ENCODE measurements around the gene UGT2B7.
"Not testable (repeated sequence)": the region's sequence is repeated elsewhere in the genome, so short reads cannot be mapped to it uniquely, and the experiment has no call there.

The UGT2B7 gene

GRCh38 chr4:69096810-69097209, 536 bp downstream of the UGT2B7 start:
- no peaks in the 10 kb centered on the region for H3K27me3 Mint-ChIP-seq

GRCh38 chr4:69098470-69098869, 2.2 kb downstream of the UGT2B7 start:
- no peak overlapping the region for H3K27ac Mint-ChIP-seq
- H3K27me3 Mint-ChIP-seq = no peaks in the 10 kb centered on the region
- peaks cover 0 to 2% of the 10 kb centered on the region in 2 donors for H3K9me3 Mint-ChIP-seq
- H3K4me1 Mint-ChIP-seq (ENCODE audit: low read depth in 2 of 2) = no peaks in the 10 kb centered on the region
- no peak for ATAC-seq (replicated peaks)
- no peak overlapping the region for H3K4me3 Mint-ChIP-seq
- H3K36me3 Mint-ChIP-seq (ENCODE audit: insufficient read depth) = no peaks in the 10 kb centered on the region
- no peak for DNase-seq

More at GRCh38 chr4:69096810-69097209, 536 bp downstream of the UGT2B7 start:
- H3K9me3 Mint-ChIP-seq = peaks cover 0 to 1% of the 10 kb centered on the region in 2 donors
- ATAC-seq (replicated peaks) = no peak
- no peak overlapping the region for H3K4me3 Mint-ChIP-seq
- DNase-seq = no peak
- no peak overlapping the region for H3K27ac Mint-ChIP-seq
- no peaks in the 10 kb centered on the region for H3K4me1 Mint-ChIP-seq (ENCODE audit: low read depth in 2 of 2)
- H3K36me3 Mint-ChIP-seq (ENCODE audit: insufficient read depth) = no peaks in the 10 kb centered on the region

GRCh38 chr4:69099910-69100309, 3.6 kb downstream of the UGT2B7 start:
- no peak for DNase-seq
- ATAC-seq (replicated peaks) = no peak
- H3K9me3 Mint-ChIP-seq = peaks cover 0 to 4% of the 10 kb centered on the region in 2 donors
- H3K4me3 Mint-ChIP-seq = no peak overlapping the region
- H3K4me1 Mint-ChIP-seq (ENCODE audit: low read depth in 2 of 2) = no peaks in the 10 kb centered on the region
- no peak overlapping the region for H3K27ac Mint-ChIP-seq
- H3K36me3 Mint-ChIP-seq (ENCODE audit: insufficient read depth) = no peaks in the 10 kb centered on the region
- no peaks in the 10 kb centered on the region for H3K27me3 Mint-ChIP-seq

- not testable (repeated sequence) for H3K36me3 Mint-ChIP-seq (ENCODE audit: insufficient read depth); H3K4me3 Mint-ChIP-seq; H3K4me1 Mint-ChIP-seq (ENCODE audit: low read depth in 2 of 2); H3K27me3 Mint-ChIP-seq; DNase-seq; H3K9me3 Mint-ChIP-seq; ATAC-seq (replicated peaks); H3K27ac Mint-ChIP-seq
These were observed 6.4 kb downstream of the UGT2B7 start for GRCh38 chr4:69102668-69103067.

GRCh38 chr4:69104719-69105275, 8.5 kb downstream of the UGT2B7 start:
- no peaks in the 10 kb centered on the region for H3K36me3 Mint-ChIP-seq (ENCODE audit: insufficient read depth)
- H3K27me3 Mint-ChIP-seq = no peaks in the 10 kb centered on the region
- DNase-seq = no peak
- H3K9me3 Mint-ChIP-seq = peaks cover 6 to 8% of the 10 kb centered on the region in 2 donors
- H3K27ac Mint-ChIP-seq = no peak overlapping the region
- ATAC-seq (replicated peaks) = no peak
- H3K4me1 Mint-ChIP-seq (ENCODE audit: low read depth in 2 of 2) = no peaks in the 10 kb centered on the region
- H3K4me3 Mint-ChIP-seq = no peak overlapping the region

- H3K4me3 Mint-ChIP-seq; H3K27ac Mint-ChIP-seq; H3K36me3 Mint-ChIP-seq (ENCODE audit: insufficient read depth); DNase-seq; ATAC-seq (replicated peaks); H3K9me3 Mint-ChIP-seq; H3K27me3 Mint-ChIP-seq; H3K4me1 Mint-ChIP-seq (ENCODE audit: low read depth in 2 of 2): not testable (repeated sequence)
These were observed 19.0 kb downstream of the UGT2B7 start for GRCh38 chr4:69115151-69115850.

- Mint-ChIP-seq H3K36me3 (ENCODE audit: insufficient read depth) (no peaks in the 10 kb centered on the region), H3K4me3 (no peak overlapping the region), H3K27ac (no peak overlapping the region), H3K27me3 (no peaks in the 10 kb centered on the region), H3K9me3 (peaks cover 2 to 8% of the 10 kb centered on the region in 2 donors), H3K4me1 (ENCODE audit: low read depth in 2 of 2) (no peaks in the 10 kb centered on the region)
- ATAC-seq (replicated peaks) (no peak), DNase-seq (no peak)
These were observed 19.6 kb downstream of the UGT2B7 start for GRCh38 chr4:69115851-69116213.

- DNase-seq = no peak
- Mint-ChIP-seq H3K4me1 (ENCODE audit: low read depth in 2 of 2) (no peaks in the 10 kb centered on the region), H3K4me3 (no peak overlapping the region), H3K27me3 (no peaks in the 10 kb centered on the region), H3K36me3 (ENCODE audit: insufficient read depth) (no peaks in the 10 kb centered on the region), H3K27ac (no peak overlapping the region), H3K9me3 (peaks cover 2 to 8% of the 10 kb centered on the region in 2 donors)
- no peak for ATAC-seq (replicated peaks)
These were observed 20.5 kb downstream of the UGT2B7 start for GRCh38 chr4:69116645-69117321.

- H3K27ac Mint-ChIP-seq = no peak overlapping the region
- peaks cover 0 to 8% of the 10 kb centered on the region in 2 donors for H3K9me3 Mint-ChIP-seq
- no peaks in the 10 kb centered on the region for H3K4me1 Mint-ChIP-seq (ENCODE audit: low read depth in 2 of 2)
- no peak for DNase-seq
- H3K36me3 Mint-ChIP-seq (ENCODE audit: insufficient read depth) = no peaks in the 10 kb centered on the region
- no peaks in the 10 kb centered on the region for H3K27me3 Mint-ChIP-seq
- no peak overlapping the region for H3K4me3 Mint-ChIP-seq
- ATAC-seq (replicated peaks) = no peak
These were observed 24.6 kb downstream of the UGT2B7 start for GRCh38 chr4:69120870-69121269.

- no peak for DNase-seq
- no peak overlapping the region for H3K27ac Mint-ChIP-seq
- no peak for ATAC-seq (replicated peaks)
- no peaks in the 10 kb centered on the region for H3K4me1 Mint-ChIP-seq (ENCODE audit: low read depth in 2 of 2)
- H3K9me3 Mint-ChIP-seq = no peaks in the 10 kb centered on the region
- H3K36me3 Mint-ChIP-seq (ENCODE audit: insufficient read depth) = no peaks in the 10 kb centered on the region
- no peak overlapping the region for H3K4me3 Mint-ChIP-seq
- H3K27me3 Mint-ChIP-seq = no peaks in the 10 kb centered on the region
These were observed 26.2 kb downstream of the UGT2B7 start for GRCh38 chr4:69122476-69122875.

- ATAC-seq (replicated peaks) = no peak
- no peak overlapping the region for H3K27ac Mint-ChIP-seq
- H3K9me3 Mint-ChIP-seq = no peaks in the 10 kb centered on the region
- H3K4me1 Mint-ChIP-seq (ENCODE audit: low read depth in 2 of 2) = no peaks in the 10 kb centered on the region
- no peaks in the 10 kb centered on the region for H3K27me3 Mint-ChIP-seq
- H3K4me3 Mint-ChIP-seq = no peak overlapping the region
- H3K36me3 Mint-ChIP-seq (ENCODE audit: insufficient read depth) = no peaks in the 10 kb centered on the region
- no peak for DNase-seq
These were observed 28.7 kb downstream of the UGT2B7 start for GRCh38 chr4:69124941-69125340.

- DNase-seq (no peak), ATAC-seq (replicated peaks) (no peak)
- no peaks in the 10 kb centered on the region for H3K36me3 Mint-ChIP-seq (ENCODE audit: insufficient read depth)
- no peaks in the 10 kb centered on the region for H3K4me1 Mint-ChIP-seq (ENCODE audit: low read depth in 2 of 2)
- H3K4me3 Mint-ChIP-seq = no peak overlapping the region
- H3K9me3 Mint-ChIP-seq = no peaks in the 10 kb centered on the region
- H3K27ac Mint-ChIP-seq = no peak overlapping the region
- H3K27me3 Mint-ChIP-seq = no peaks in the 10 kb centered on the region
These were observed 29.8 kb downstream of the UGT2B7 start for GRCh38 chr4:69126024-69126423.

- H3K9me3 Mint-ChIP-seq = peaks cover 0 to 4% of the 10 kb centered on the region in 2 donors
- no peaks in the 10 kb centered on the region for H3K4me1 Mint-ChIP-seq (ENCODE audit: low read depth in 2 of 2)
- no peaks in the 10 kb centered on the region for H3K27me3 Mint-ChIP-seq
- ATAC-seq (replicated peaks) (no peak), DNase-seq (no peak)
- H3K4me3 Mint-ChIP-seq = no peak overlapping the region
- no peaks in the 10 kb centered on the region for H3K36me3 Mint-ChIP-seq (ENCODE audit: insufficient read depth)
- no peak overlapping the region for H3K27ac Mint-ChIP-seq
These were observed 37.7 kb downstream of the UGT2B7 start for GRCh38 chr4:69133993-69134392.

GRCh38 chr4:69134471-69134870, 38.2 kb downstream of the UGT2B7 start:
- ATAC-seq (replicated peaks) (no peak), DNase-seq (no peak)
- no peaks in the 10 kb centered on the region for H3K4me1 Mint-ChIP-seq (ENCODE audit: low read depth in 2 of 2)
- no peak overlapping the region for H3K27ac Mint-ChIP-seq
- H3K27me3 Mint-ChIP-seq = no peaks in the 10 kb centered on the region
- H3K36me3 Mint-ChIP-seq (ENCODE audit: insufficient read depth) = no peaks in the 10 kb centered on the region
- no peak overlapping the region for H3K4me3 Mint-ChIP-seq
- peaks cover 0 to 4% of the 10 kb centered on the region in 2 donors for H3K9me3 Mint-ChIP-seq
